ENCODE data around the gene HIGD1B. TPM values are rescaled to one million over a fixed set of nuclear protein-coding genes. Genes with fewer than 3 reads are reported as not detected.
A peak's percentile ranks its signal among the peaks of the same experiment; 100 is the strongest.

Gene HIGD1B
- total and polyA plus RNA-seq, 2 of the 4 experiments (the other 2 are of a cell fraction), result not detected

- Histone ChIP-seq H3K9ac (ENCODE audit: low read depth, low read length) (no peak overlapping the region), H3K56ac (ENCODE audit: extremely low read depth, insufficient read depth, low read length) (no peak overlapping the region), H3K9me3 (ENCODE audit: control insufficient read depth, insufficient read depth, low read length) (no peaks in the 10 kb centered on the region), H3K9me1 (ENCODE audit: insufficient read depth, low read length) (peaks cover 10% of the 10 kb centered on the region), H3K27me3 (ENCODE audit: control insufficient read depth, insufficient read depth, low read length) (no peaks in the 10 kb centered on the region), H4K20me1 (ENCODE audit: insufficient read depth, low read length) (no peaks in the 10 kb centered on the region), H2BK20ac (ENCODE audit: low read depth, low read length) (no peak overlapping the region), H2BK5ac (ENCODE audit: low read depth, low read length, poor library complexity, severe bottlenecking) (no peak overlapping the region), H3K18ac (ENCODE audit: low read depth, low read length) (no peak overlapping the region), H2BK15ac (ENCODE audit: low read depth, low read length) (peak overlapping the region; percentile 78; the same call in 1 of the 3 replicates), H3K14ac (replicated peaks; ENCODE audit: low read depth, low read length) (peak overlapping the region; percentile 86), H4K91ac (ENCODE audit: insufficient read depth, low read depth, low read length) (no peak overlapping the region), H3K36me3 (ENCODE audit: control insufficient read depth, insufficient read depth, low read length) (no peaks in the 10 kb centered on the region; the same call in 1 of the 2 replicates), H3K4ac (ENCODE audit: low read depth, low read length) (peak overlapping the region; percentile 65), H3K4me2 (ENCODE audit: low read depth, low read length) (no peak overlapping the region), H3K23ac (ENCODE audit: low read depth, low read length) (peak overlapping the region; percentile 81), H4K5ac (ENCODE audit: low read depth, low read length) (no peak overlapping the region; the same call in 1 of the 2 replicates), H3K79me1 (ENCODE audit: low read depth in 1 of 2, low read length in 2 of 2) (no peaks in the 10 kb centered on the region), H2AK9ac (replicated peaks; ENCODE audit: low read depth, low read length, poor library complexity) (peak overlapping the region; percentile 71), H3K27ac (ENCODE audit: insufficient read depth, low read length) (no peak overlapping the region), H2BK120ac (ENCODE audit: low read depth, low read length) (no peak overlapping the region; the same call in 1 of the 2 replicates), H2AFZ (replicated peaks; ENCODE audit: low read length, poor library complexity) (peak overlapping the region; percentile 70), H3K4me1 (ENCODE audit: control insufficient read depth, insufficient read depth, low read length) (peaks cover 13% of the 10 kb centered on the region), H4K8ac (ENCODE audit: low read depth in 2 of 2, low read length in 2 of 2) (peak overlapping the region in 1 of 2 experiments; percentile 64; a peak in 1 of 4 replicates), H2AK5ac (ENCODE audit: low read depth, low read length) (no peak overlapping the region), H3K4me3 (ENCODE audit: insufficient read depth, low read depth, low read length) (no peak overlapping the region)
- no CpG with 5 or more reads among the region's 5 CpGs for WGBS, 2 experiments (ENCODE audit: extremely low coverage in 2 of 2, insufficient read length in 1 of 2)
- ATAC-seq (ENCODE audit: low read depth) (no peak), DNase-seq (peak; percentile 15)
- no peak for TF ChIP-seq MAFK (IDR thresholded peaks at IDR 0.05; ENCODE audit: low read depth, low read length)
- BruUV-seq (replicated peaks), result no TSS peak
- CTCF ChIA-PET, result no interaction called here
- intact Hi-C loops (cut with micrococcal nuclease), result no loop called here
- dilution Hi-C loops (cut with HindIII; ENCODE audit: low sequenced_read_pairs, unreplicated experiment), result no loop called here
- in situ Hi-C loops (cut with MboI; ENCODE audit: low sequenced_read_pairs), result no loop called here
- POLR2A ChIA-PET (ENCODE audit: unreplicated experiment), result no interaction called here
Measured at GRCh38 chr17:44842748-44843147, 4.9 kb upstream of the HIGD1B start.

Data from IMR-90 (cell line).